ENCODE measurements around the gene CELF4. TPM values are rescaled to one million over a fixed set of nuclear protein-coding genes. Genes with fewer than 3 reads are reported as not detected.

The CELF4 gene
- total and polyA plus RNA-seq, 2 experiments from 2014 or later, result 1.6 to 2.1 TPM

- TF ChIP-seq CTCF (IDR thresholded peaks at IDR 0.05; ENCODE audit: low read depth, low read length), result no peak
- no peaks in the 10 kb centered on the region for H3K9me3 ChIP-seq (ENCODE audit: low read depth)
- H3K4me1 ChIP-seq (ENCODE audit: low read depth), result peaks cover 16% of the 10 kb centered on the region
- H3K27ac ChIP-seq, result peak overlapping the region; percentile 56
- DNase-seq (ENCODE audit: low read depth in 1 of 2, low spot score in 1 of 2), result no peak
- H3K4me3 ChIP-seq, result no peak overlapping the region
- H3K27me3 ChIP-seq, result no peaks in the 10 kb centered on the region
- no peaks in the 10 kb centered on the region for H3K36me3 ChIP-seq
Measured at GRCh38 chr18:37402735-37403099, 162.9 kb downstream of the CELF4 start.

- no peak for TF ChIP-seq CTCF (IDR thresholded peaks at IDR 0.05; ENCODE audit: low read depth, low read length)
- Histone ChIP-seq H3K27ac (no peak overlapping the region), H3K36me3 (no peaks in the 10 kb centered on the region), H3K9me3 (ENCODE audit: low read depth) (no peaks in the 10 kb centered on the region), H3K27me3 (no peaks in the 10 kb centered on the region), H3K4me3 (no peak overlapping the region), H3K4me1 (ENCODE audit: low read depth) (peaks cover 16% of the 10 kb centered on the region)
- no peak for DNase-seq (ENCODE audit: low read depth in 1 of 2, low spot score in 1 of 2)
Measured at GRCh38 chr18:37400802-37401201, 164.8 kb downstream of the CELF4 start.

GRCh38 chr18:37398248-37398920 is 167.2 kb downstream of the CELF4 start:
- no peak for DNase-seq (ENCODE audit: low read depth in 1 of 2, low spot score in 1 of 2)
- H3K9me3 ChIP-seq (ENCODE audit: low read depth), result no peaks in the 10 kb centered on the region
- no peak overlapping the region for H3K27ac ChIP-seq
- peaks cover 13% of the 10 kb centered on the region for H3K4me1 ChIP-seq (ENCODE audit: low read depth)
- H3K36me3 ChIP-seq, result no peaks in the 10 kb centered on the region
- H3K4me3 ChIP-seq, result no peak overlapping the region
- peaks cover 3% of the 10 kb centered on the region for H3K27me3 ChIP-seq
- no peak for TF ChIP-seq CTCF (IDR thresholded peaks at IDR 0.05; ENCODE audit: low read depth, low read length)

GRCh38 chr18:37397814-37398213 is 167.8 kb downstream of the CELF4 start:
- no peak overlapping the region for H3K27ac ChIP-seq
- no peak for DNase-seq (ENCODE audit: low read depth in 1 of 2, low spot score in 1 of 2)
- H3K4me1 ChIP-seq (ENCODE audit: low read depth), result peaks cover 7% of the 10 kb centered on the region
- no peak overlapping the region for H3K4me3 ChIP-seq
- peaks cover 7% of the 10 kb centered on the region for H3K27me3 ChIP-seq
- no peaks in the 10 kb centered on the region for H3K36me3 ChIP-seq
- no peaks in the 10 kb centered on the region for H3K9me3 ChIP-seq (ENCODE audit: low read depth)
- TF ChIP-seq CTCF (IDR thresholded peaks at IDR 0.05; ENCODE audit: low read depth, low read length), result no peak

- peaks cover 10% of the 10 kb centered on the region for H3K27me3 ChIP-seq
- TF ChIP-seq CTCF (IDR thresholded peaks at IDR 0.05; ENCODE audit: low read depth, low read length), result no peak
Measured at GRCh38 chr18:37396971-37397720, 168.5 kb downstream of the CELF4 start.

More at GRCh38 chr18:37396971-37397720, 168.5 kb downstream of the CELF4 start:
- Histone ChIP-seq H3K27ac (no peak overlapping the region), H3K4me3 (no peak overlapping the region), H3K36me3 (no peaks in the 10 kb centered on the region), H3K9me3 (ENCODE audit: low read depth) (no peaks in the 10 kb centered on the region), H3K4me1 (ENCODE audit: low read depth) (peaks cover under 1% of the 10 kb centered on the region)
- DNase-seq (ENCODE audit: low read depth in 1 of 2, low spot score in 1 of 2), result peak in 1 of 2 donors; percentile 71
